ENCODE measurements around the gene CLCN6.
"Not testable (repeated sequence)": the region's sequence is repeated elsewhere in the genome, so short reads cannot be mapped to it uniquely, and the experiment has no call there.

Gene CLCN6

GRCh38 chr1:11795238-11795890 is 10.6 kb upstream of the CLCN6 start:
- no peak for DNase-seq

GRCh38 chr1:11796036-11796828 is 9.8 kb upstream of the CLCN6 start:
- DNase-seq, result no peak

GRCh38 chr1:11797525-11798216 is 8.3 kb upstream of the CLCN6 start:
- DNase-seq, result no peak

- DNase-seq, result no peak
Measured at GRCh38 chr1:11799099-11799498, 6.9 kb upstream of the CLCN6 start.

- DNase-seq, result no peak
Measured at GRCh38 chr1:11799896-11800295, 6.1 kb upstream of the CLCN6 start.

- DNase-seq, result no peak
Measured at GRCh38 chr1:11800391-11800755, 5.6 kb upstream of the CLCN6 start.

GRCh38 chr1:11800756-11801433 is 5.1 kb upstream of the CLCN6 start:
- no peak for DNase-seq

GRCh38 chr1:11802616-11802972 is 3.4 kb upstream of the CLCN6 start:
- no peak for DNase-seq

GRCh38 chr1:11802973-11803885 is 2.8 kb upstream of the CLCN6 start:
- peak; percentile 14 to 67 (median 31) for DNase-seq

GRCh38 chr1:11803924-11804665 is 1.9 kb upstream of the CLCN6 start:
- DNase-seq, result not testable (repeated sequence)

- DNase-seq, result no peak
Measured at GRCh38 chr1:11804666-11805421, 1.1 kb upstream of the CLCN6 start.

GRCh38 chr1:11806307-11806936 is 431 bp downstream of the CLCN6 start:
- DNase-seq, result peak in 2 of 4 experiments; percentile 80 to 81

GRCh38 chr1:11807133-11807532 is 1.1 kb downstream of the CLCN6 start:
- no peak for DNase-seq

- DNase-seq, result no peak
Measured at GRCh38 chr1:11813021-11813420, 7.0 kb downstream of the CLCN6 start.

GRCh38 chr1:11817192-11817591 is 11.2 kb downstream of the CLCN6 start:
- no peak for DNase-seq

- DNase-seq, result no peak
Measured at GRCh38 chr1:11822091-11822490, 16.1 kb downstream of the CLCN6 start.

GRCh38 chr1:11823366-11824137 is 17.6 kb downstream of the CLCN6 start:
- DNase-seq, result no peak

GRCh38 chr1:11825131-11825530 is 19.1 kb downstream of the CLCN6 start:
- no peak for DNase-seq

GRCh38 chr1:11826946-11827345 is 21.0 kb downstream of the CLCN6 start:
- no peak for DNase-seq
